SKM-1 treated with dmso at 0.1 percent for 144 hours (cell line): ENCODE results near the gene GPC6.

Experiments
- DNase-seq: peaks from one replicate; lab custom pipeline; 2025; ENCODE audit not compliant: unreplicated experiment; lab: John Stamatoyannopoulos, UW

The GPC6 gene

DNA sequence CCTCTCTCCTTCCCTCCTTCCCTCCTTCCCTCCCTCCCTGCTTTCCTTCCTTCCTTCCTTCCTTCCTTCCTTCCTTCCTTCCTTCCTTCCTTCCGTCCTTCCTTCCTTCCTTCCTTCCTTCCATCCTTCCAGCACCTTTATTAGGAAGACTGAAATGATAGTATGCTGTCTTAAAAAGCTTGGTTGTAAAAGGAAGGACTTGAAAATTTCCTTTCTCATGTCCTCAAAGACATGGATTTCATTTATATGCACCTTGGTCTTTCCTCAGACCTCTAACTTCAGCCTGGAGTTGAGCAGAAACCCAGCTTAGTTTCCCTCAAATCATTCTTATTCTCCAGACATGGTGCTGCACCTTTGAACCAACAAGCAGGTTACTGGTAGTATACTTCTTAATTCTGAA lies 141.7 kb downstream of the GPC6 start:
- no peak for DNase-seq

DNA sequence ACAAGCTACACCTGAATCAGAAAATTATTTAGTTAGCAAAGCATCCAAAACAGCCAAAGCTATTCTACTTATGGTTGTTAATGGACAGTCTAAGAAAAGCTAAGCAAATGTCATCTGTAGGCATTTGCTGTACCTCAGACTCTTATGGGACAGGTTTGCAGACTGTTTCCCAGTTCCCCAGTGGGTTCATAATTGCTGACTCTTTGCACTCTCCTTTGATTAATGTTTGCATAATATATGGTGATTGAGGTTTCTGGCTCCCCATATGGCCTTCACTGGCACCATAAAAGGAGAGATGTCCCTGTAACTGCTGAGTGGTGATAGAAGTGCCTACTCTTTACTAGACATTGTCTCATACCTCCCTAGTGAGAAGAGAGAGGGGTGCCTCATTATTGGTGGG lies 142.1 kb downstream of the GPC6 start:
- no peak for DNase-seq

DNA sequence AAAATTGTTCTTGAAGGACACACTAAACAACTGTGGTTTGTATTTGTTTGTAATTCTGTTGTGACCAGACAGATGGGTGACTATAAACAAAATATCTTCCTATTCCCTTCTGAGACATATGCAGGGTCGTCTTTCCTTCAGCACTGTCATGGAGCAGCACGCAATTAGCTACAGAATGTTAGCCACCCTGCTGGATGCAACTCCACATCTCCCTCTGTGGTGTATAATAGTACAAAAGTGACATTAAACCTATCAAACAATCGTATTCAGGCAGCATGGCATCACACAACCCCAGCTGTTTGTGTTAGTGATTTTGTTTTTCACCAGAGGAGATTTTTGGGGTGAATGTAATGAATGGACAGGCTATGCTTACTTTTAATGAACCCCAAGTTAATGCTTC lies 146.2 kb downstream of the GPC6 start:
- DNase-seq: no peak

DNA sequence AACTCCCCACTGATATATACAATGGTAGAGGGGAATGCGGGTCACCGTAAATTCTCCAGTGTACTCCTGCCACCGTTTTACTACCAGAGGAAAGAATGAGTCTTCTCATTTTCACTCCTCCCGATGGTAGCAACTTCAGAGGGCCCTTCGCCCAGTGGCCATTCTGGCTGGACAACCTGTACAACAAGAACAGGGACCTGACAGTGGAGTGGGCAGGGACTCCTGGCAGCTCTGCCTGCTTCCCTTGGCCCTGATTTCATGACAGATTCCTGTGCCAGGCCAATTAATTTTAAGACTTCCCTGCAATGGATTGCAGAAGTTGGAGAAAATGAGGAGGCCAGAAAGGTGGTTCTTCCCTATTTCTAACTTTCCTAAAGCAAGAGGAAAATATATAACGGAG lies 148.9 kb downstream of the GPC6 start:
- DNase-seq: no peak

DNA sequence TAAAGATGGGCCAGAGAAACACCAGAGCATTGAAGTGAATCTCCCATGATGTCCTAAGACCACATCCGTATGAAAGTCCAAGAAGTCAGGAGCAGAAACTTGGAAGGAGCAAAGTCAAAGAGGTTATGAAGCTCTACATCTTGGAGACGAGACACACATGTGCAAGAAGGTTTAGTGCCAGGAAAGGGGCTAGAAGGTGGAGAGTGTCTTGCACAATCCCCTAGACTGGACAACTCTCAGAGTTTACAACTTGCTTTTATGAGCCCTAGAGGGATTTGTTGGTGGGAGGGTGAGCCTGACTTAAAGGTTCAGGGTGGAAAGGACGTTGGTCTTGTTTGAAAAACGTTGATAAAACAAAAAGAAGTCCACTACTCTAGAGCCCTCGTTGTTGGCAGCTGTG lies 150.6 kb downstream of the GPC6 start:
- DNase-seq: no peak

DNA sequence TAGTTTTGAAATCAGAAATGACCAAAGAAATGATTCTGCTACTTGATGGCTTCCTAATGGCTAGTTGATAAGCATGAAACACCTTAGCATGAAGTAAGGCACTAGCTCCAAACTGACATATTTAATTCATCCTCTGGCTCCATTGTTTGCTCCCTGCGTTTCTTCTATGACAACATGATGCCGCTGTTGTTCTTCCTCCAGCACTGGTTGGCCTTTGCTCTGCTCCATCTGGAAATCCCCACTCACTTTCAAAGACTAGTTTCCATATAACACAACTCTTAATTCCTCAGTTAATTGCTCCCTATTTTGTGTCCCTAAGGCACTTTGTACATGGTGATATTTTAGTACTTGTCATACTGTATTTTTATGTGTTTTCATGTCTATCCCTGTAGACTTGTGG lies 151.6 kb downstream of the GPC6 start:
- no peak for DNase-seq

DNA sequence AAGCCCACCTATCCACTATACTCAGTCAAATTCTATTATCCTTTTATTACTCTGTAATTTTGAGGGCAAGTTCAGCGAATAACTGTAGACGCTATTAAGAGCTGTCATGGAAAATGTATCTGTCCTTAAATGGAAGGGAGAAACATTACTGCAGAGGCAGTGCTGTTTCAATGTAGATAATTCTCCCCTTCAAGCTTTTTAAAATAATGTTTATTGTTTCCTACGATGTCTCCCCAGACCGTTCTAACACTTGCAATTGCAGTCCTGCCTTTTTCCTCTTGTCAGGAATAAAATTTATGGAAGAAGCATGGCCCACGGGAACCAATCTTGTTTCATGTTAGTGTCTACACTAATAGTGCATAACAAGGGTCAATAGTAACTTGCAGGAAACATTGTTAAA lies 159.5 kb downstream of the GPC6 start:
- no peak for DNase-seq

DNA sequence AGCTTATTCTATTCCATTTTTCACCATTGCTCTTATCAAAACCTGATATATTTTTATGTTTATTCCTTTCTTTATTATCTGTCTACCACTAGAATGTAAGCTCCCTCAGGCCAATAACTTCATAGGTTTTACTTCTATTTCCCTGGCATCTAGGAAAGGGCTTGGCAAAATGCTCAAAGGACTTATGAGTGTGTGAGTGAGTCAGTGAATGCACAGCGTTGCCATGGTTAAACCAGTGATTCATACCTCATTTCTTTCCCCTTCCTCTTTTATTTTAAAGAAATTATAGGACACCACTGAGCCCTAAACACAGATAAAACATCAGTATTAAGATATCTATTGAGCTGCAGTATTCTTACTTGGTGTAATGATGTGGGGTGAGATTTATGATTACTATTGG lies 162.1 kb downstream of the GPC6 start:
- DNase-seq: no peak

DNA sequence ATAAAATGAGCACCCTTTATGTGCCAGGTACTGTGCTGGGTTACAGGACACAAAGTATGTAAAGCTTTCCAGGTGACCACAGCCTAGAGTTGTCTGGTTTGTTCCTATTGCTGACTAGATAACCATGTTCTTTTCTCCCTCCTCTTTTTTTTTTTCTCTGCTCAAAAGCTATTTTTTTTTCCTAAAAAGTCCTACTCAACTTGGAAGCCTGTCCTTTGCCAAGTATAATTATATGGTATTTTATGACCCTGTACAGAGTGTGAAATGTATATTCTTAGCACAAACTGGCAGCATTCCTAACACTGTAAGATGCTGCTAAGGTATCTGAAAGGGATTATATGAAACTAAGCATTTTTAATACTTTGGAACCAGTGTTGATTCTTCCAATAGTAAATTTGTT lies 171.0 kb downstream of the GPC6 start:
- DNase-seq: no peak

DNA sequence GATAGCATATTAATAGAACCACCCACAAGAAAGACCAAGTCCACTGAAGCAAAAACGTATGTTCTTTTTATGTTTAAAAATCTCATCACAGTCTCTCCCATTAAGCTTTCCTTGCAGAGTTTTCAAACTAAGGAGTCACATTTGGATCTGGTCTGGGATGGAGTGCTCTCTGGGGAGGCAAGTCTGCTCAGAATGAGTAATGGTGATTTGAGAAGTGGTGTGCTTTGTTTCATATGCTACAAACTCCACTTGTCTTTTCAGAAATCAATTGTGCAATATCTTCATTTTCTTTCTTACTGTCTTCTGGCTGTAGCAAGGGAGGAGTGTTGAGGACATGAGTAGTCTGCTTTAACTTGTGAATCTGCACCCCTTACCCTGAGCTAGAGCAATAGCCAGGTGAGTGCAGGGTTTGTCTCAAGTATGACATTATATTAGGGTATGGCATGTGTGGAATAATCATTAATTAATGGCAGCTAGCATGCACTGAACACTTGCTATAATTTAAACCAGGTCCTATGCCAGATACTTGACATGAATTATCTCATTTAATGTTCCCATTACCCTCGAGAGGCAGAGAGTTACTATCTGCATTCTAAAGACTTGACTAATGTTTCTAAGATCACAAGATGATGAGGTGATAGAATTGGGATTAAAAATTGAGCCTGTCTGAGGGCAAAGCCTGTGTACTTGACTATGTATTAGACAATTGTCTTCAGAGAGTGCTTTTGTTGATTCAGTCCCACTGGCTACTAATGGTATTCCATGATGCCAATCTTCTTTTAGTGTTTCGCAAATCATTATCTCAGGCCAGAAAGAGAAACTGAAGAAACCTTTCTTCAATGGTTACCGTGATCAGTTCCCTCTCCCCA lies 171.8 kb downstream of the GPC6 start:
- no peak for DNase-seq

DNA sequence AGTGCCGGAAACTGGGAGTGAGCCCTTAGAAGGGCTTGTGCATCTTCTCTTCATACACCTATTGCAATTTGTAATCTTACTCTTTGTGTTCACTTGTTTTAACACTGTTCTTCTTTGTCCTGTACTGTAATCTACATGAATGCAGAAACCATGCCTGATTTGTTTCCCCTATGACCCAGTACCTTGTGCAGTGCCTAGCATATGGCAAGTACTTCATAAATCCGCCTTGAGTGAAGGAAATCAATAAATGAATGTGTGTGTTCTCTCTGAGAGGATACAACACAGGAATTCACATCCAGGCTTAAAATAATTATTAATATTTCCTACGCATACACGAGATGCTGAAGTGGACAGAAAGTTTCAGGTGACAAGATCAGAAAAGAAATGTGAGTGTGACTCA lies 172.6 kb downstream of the GPC6 start:
- no peak for DNase-seq

DNA sequence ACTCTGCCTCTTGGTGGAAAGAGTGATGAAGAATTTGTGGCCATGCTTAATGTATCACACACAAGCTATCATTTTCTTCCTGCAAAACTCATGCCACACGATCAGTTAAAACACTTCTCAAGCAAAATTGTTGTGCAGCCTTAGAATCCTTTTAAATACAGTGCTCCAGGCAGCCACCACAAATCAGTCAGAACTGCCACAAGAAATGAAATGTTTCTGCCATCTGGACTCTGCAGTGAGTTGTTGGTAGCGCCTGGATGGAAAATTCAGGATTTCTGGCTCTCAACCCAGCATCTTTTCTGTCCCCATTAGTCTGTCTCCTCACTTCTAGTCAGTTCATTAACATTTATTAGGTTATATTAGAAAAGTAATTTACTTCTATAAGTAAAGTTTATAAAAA lies 179.5 kb downstream of the GPC6 start:
- DNase-seq: no peak

DNA sequence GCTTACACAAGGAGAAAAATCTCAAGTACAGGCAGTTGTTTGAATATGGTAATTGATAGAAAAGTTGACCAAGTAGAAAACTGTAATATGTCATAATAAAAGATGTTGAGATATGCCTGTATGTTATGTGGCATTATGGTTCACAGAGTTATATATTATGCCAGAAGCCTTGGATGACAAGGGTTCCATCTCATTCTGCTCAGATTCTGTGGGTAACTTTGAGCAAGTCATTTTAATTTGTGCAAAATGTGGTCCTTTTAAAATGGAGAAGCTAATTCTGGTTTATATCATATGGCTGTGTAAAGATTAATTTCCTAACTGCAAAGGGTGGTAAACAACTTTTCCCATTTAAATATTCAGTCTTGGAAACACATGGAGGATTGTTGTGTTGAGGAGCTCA lies 180.9 kb downstream of the GPC6 start:
- DNase-seq: no peak

DNA sequence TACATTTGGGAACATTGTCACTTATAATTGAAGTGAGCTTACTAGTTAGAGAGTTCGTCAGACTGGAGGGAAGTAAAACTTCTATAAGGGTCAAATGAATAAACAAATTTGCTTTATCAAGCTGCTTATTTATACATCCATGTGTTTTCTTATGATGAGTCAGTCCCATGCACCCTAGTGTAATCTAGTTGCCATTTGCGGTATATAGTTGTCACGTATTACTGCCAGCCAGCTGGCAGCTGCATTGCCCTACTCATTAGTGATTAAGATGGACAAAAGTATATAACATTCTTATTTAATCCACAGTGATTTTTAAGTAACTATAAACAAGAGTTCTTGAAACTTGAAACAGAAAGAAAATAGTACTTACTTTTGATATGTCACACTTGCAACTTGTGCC lies 182.4 kb downstream of the GPC6 start:
- no peak for DNase-seq

DNA sequence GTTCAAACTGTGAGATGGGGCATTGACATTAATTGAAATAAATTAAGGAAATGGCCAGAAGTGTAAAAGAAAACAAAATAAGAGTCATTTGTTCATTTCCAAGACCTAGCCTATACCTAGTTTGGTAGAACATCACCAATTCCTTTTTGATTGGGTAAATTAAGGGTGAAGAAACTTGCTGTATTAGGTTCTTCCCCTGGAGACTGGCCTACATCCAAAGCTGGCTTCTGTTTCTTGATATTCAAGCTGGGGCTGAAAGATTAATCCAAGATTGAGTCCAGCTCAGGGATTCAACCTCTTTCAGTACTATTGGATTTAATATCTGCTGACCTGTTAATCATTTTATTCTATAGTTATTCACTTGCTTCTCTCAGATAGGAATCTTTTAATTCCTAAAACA lies 183.2 kb downstream of the GPC6 start:
- no peak for DNase-seq

DNA sequence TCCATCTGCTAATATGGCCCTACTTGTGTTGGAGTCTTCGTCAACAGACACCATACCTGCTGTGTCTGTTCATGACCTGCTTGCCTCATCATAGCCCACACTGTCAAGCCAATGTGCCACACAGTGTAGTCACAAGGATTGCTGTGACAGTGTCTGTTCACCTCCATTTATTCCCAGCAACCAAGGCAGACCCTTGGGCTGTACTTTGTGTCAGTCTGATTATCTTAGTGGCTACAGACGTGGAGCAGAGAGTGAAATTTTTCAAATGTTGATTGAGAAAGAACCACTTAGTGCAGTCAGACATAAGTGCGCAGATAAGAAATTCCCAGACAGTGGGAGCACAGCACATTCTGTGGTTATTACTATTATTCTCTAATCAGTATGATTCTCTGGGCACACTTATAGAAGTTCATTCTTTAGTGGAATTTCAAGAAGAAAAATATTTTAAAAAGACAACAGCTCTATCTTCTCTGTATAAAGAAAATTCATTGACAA lies 184.6 kb downstream of the GPC6 start:
- DNase-seq: no peak

DNA sequence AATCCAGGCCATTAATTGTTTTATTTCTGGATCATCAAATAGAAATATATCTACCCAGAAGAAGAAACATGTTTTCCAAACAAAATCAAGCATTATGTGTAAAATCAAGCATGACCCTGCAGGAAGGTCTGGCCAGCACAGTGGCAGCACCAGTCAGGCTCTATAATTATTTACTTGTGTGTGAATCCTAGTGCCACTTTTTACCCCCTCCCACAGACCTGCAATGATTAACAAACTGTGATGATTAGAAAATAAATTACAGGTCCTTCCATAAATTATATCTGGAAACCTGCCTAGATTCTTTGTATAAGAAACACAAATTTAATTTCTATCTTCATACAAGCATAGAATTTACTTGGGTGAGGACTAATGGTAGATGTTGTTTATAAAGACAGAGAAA lies 186.1 kb downstream of the GPC6 start:
- DNase-seq: no peak

DNA sequence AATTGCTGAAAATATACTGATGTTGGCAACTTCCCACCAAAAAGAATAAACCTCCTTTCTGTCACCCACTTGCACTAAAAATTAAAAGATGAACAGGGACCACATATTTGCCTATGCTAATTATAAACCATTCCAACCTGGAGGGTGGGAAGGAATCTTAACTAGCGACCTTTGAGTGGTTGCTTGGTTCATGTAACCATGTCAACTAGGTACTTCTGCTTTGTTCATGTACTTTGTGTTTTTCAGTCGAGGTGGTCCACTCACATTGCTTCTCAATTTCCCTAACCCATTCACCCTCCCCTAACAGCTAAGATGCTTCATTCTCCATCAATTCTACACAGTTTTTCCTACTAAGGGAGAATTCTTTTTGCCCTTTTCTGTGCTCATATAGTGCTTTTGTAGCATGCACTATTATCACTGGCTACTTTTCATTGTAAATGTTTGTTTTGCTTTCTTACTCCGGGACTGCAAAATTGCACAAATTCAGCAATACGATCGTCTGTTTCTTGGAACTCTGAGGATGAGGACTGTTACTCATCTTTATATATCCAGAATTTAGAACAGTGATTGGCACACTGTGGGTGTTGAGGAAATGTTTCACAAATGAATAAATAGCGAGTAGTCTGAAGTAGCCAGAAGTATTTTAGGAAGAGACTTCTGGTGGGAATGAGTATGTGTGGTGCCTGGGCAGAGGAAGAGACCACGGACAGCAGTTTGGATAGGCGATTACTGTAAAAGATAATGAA lies 187.5 kb downstream of the GPC6 start:
- no peak for DNase-seq

DNA sequence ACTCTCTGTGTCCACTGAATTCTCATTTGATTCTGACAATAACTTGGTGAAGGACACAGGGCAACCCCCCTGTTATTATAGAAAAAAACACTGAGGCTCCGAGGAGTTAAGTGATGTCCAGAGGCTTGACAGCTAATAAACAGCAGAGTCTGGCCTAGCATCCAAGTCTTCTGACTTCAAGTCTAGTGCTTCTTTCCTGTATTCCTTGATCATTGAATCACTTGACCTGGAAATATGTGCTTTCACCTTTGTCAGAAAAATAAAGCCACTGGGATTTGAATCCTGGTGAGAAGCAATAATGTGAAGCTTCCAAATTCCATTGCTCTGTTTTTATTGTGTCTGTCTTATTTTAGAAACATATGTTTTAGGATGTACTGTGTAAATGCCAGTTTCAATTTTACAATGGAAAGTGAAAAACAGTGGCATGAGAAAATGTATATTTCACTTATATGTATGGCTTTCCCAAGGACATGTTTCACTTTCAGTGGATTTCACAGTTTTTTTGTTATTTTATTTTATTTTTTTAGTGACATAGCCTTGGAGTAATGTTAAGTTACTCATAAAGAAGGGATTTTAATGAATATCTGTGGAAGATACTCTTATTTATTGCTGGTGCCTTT lies 190.2 kb downstream of the GPC6 start:
- DNase-seq: no peak

DNA sequence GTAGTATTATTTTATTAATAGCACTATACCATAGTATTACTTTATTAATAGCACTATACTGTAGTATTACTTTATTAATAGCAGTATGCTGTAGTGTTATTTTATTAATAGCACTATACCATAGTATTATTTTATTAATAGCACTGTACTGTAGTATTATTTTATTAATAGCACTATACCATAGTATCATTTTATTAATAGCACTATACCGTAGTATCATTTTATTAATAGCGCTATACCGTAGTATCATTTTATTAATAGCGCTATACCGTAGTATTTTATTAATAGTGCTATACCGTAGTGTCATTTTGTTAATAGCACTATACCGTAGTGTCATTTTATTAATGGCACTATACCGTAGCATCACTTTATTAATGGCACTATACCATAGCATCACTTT lies 191.8 kb downstream of the GPC6 start:
- no peak for DNase-seq

DNA sequence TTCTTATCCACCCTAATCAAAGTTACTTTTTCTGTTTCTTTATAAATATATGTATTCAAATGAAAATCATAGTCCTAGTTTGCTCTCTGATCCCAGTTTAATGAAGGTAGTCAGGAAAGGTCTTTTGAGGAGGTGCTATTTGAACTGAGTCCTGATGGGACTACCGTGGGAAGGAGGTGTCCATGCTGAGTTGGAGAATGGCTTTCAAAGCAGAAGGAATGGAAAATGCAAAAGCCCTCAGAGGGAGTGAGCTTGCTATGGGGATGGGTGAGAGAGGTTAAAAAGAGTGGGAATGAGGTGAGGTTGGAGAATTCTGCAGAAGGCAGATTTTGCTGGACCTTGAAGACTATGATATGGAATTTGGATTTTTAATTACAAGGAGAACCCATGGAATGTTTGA lies 193.6 kb downstream of the GPC6 start:
- DNase-seq: no peak

DNA sequence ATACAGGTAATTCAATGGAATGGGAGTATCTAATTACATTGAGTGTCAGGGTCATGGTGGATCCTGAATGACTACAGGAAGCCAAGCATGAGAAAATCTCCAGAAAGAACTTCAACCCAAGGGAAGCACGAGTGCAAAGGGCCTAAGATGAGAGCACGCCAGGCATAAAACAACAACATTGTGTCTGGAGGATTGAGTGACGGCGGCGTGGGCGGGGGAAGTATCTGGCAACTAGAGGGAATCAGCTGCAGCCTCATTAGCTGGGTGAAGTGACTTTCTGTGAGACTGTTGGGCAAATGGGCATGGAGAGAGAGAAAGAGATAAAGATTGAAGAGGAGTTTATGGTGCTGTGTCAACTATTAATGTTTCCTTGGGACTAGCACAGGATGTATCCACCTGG lies 194.3 kb downstream of the GPC6 start:
- no peak for DNase-seq
